ENCODE results near the gene EMD.

- TF ChIP-seq CTCF (IDR thresholded peaks at IDR 0.05; ENCODE audit: low read length): no peak
- TF ChIP-seq EZH2 (optimal IDR thresholded peaks at IDR 0.05; ENCODE audit: low read depth, low read length): no peak
- TF ChIP-seq EZH2phosphoT487 (IDR thresholded peaks at IDR 0.05; ENCODE audit: low read length): no peak
Measured at GRCh38 chrX:154332561-154332960, 46.5 kb upstream of the EMD start.

All from MM.1S (cell line).